PC-9 (cell line): ENCODE data around the gene RGL2. TPM values are rescaled to one million over a fixed set of nuclear protein-coding genes. Genes with fewer than 3 reads are reported as not detected.

Source experiments
- BruUV-seq: library from RNA; stranded (reverse); fragments of 400-500 nt; replicated peaks from 2 replicates; lab custom pipeline; 2021; lab: Mats Ljungman, UMichigan
- CTCF ChIA-PET: fragments of 300-600 bp; sonication (Branson Sonifier 250); formaldehyde crosslinking; loops from one replicate; lab custom pipeline; 2022; ENCODE audit warnings: antibody characterized with exemption; lab: Charles Lee
- POLR2A ChIA-PET: fragments of 300-600 bp; sonication (Branson Sonifier 250); formaldehyde crosslinking; loops from one replicate; lab custom pipeline; 2022; ENCODE audit warnings: antibody characterized with exemption; ENCODE audit not compliant: unreplicated experiment; lab: Charles Lee
- DNase-seq, 2 experiments: peaks; one replicate each; pipeline versions ENCODE4 v3.0.0 to v3.0.0-alpha.2; 2015 to 2022; ENCODE audit warnings: mixed read lengths in 1 of 2
- H2AFZ ChIP-seq: fragments of 200-600 bp; sonication (generic); 2 replicates; pipeline ENCODE4 v1.8.1; 2017; ENCODE audit warnings: antibody characterized with exemption
- H3F3A ChIP-seq: fragments of 200-600 bp; sonication (generic); 2 replicates; pipeline ENCODE4 v1.8.1; 2017; ENCODE audit warnings: antibody characterized with exemption, mild to moderate bottlenecking, low read depth; ENCODE audit not compliant: insufficient read depth
- H3K27ac ChIP-seq: fragments of 200-600 bp; sonication (generic); 2 replicates; pipeline ENCODE4 v1.6.1; 2016; ENCODE audit warnings: mixed run types
- H3K27me3 ChIP-seq: fragments of 200-600 bp; sonication (generic); 2 replicates; pipeline ENCODE4 v1.6.1; 2016; ENCODE audit warnings: low read depth, mixed run types; ENCODE audit not compliant: insufficient read depth
- H3K36me3 ChIP-seq: fragments of 200-600 bp; sonication (generic); 2 replicates; pipeline ENCODE4 v1.6.1; 2016; ENCODE audit warnings: low read depth, mixed run types
- H3K4me1 ChIP-seq: fragments of 200-600 bp; sonication (generic); replicated peaks from 2 replicates; pipeline ENCODE4 v1.6.1; 2016; ENCODE audit warnings: mixed run types; ENCODE audit not compliant: insufficient read depth
- H3K4me2 ChIP-seq: fragments of 200-600 bp; sonication (generic); 2 replicates; pipeline ENCODE4 v1.6.1; 2017; ENCODE audit warnings: mixed run types
- H3K4me3 ChIP-seq: fragments of 200-600 bp; sonication (generic); 2 replicates; pipeline ENCODE4 v1.6.1; 2016; ENCODE audit warnings: mixed run types
- H3K79me2 ChIP-seq: fragments of 200-600 bp; sonication (generic); 2 replicates; pipeline ENCODE4 v1.6.1; 2017; ENCODE audit warnings: low read depth, mixed run types
- H3K9me2 ChIP-seq: fragments of 200-600 bp; sonication (generic); 2 replicates; pipeline ENCODE4 v1.8.1; 2017; ENCODE audit warnings: mild to moderate bottlenecking; ENCODE audit not compliant: insufficient read depth
- H3K9me3 ChIP-seq: fragments of 200-600 bp; sonication (generic); 2 replicates; pipeline ENCODE4 v1.8.1; 2016; ENCODE audit warnings: low read depth; ENCODE audit not compliant: insufficient read depth
- H4K20me1 ChIP-seq: fragments of 200-600 bp; sonication (generic); 2 replicates; pipeline ENCODE4 v1.8.1; 2017; ENCODE audit not compliant: insufficient read depth
- CTCF ChIP-seq: fragments of 200-600 bp; sonication (generic); conservative IDR thresholded peaks from 2 replicates; pipeline ENCODE4 v1.6.1; 2017; ENCODE audit warnings: mixed run types, antibody characterized with exemption, mild to moderate bottlenecking, moderate library complexity
- EZH2 ChIP-seq: fragments of 200-600 bp; sonication (generic); IDR thresholded peaks from 2 replicates; pipeline ENCODE4 v1.8.0; 2017; ENCODE audit warnings: antibody characterized with exemption, low read depth
- intact Hi-C: fragments of 100-400 bp; cut with micrococcal nuclease; formaldehyde crosslinking; loops from one replicate; pipeline ENCODE4 v1.10.0; 2022; ENCODE audit not compliant: unreplicated experiment
- total RNA-seq: library from RNA; stranded (reverse); gene quantifications from 2 replicates; pipeline ENCODE4 v1.2.3, GENCODE V29; 2021

RGL2 gene
- total RNA-seq, 1 experiment from 2014 or later: 102 TPM

DNA sequence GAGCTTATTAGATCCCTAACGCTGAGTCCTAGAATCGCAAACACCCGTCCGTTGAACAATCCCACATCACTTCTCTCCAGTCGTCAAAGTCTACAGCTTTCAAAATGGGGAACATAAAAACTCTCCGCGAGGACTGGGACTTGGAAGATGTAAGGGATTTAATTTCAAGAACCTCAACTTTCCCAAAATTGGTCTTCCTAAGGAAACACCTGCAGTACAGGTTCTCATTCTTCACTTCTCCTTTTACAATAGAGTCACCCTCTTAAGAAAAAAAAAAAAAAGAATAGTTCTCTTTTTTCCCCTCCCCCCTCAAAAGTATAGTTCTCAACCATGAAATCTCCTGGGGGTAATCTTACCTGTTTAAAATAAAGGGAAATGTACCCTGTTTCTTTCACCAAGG lies 25.4 kb upstream of the RGL2 start:
- Histone ChIP-seq H3K4me3 (peak overlapping the region; percentile 63), H2AFZ (peak overlapping the region; percentile 77)
- POLR2A ChIA-PET: interaction anchor here (0.6 kb wide), 1 partner anchor 34 kb away, joined by 3 read pairs; no protein-coding TSS in a partner anchor

DNA sequence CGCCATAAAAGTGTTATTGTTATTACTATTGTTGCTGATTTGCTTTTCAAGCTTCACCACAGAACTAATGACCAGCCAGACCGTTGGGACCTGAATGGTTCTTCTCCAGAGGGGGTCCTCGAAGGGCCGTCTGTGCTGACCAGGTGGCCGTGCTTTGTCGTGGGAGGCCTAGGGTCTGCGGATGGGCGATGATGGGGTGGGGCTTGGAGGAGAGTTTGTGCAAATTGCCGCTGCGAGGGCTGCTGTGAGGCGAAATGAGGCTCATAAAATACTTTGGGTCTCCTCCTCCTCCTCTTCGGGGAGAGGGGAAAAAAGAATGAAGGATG lies 24.8 kb upstream of the RGL2 start:
- Histone ChIP-seq H2AFZ (peak overlapping the region; percentile 77), H3K9me3 (no peaks in the 10 kb centered on the region), H3K36me3 (peaks cover 20% of the 10 kb centered on the region; the same call in 1 of the 2 replicates), H3K79me2 (peaks cover 37% of the 10 kb centered on the region), H3K4me3 (peak overlapping the region; percentile 63), H3F3A (peaks cover 35% of the 10 kb centered on the region), H3K27me3 (no peaks in the 10 kb centered on the region), H4K20me1 (no peaks in the 10 kb centered on the region), H3K4me2 (peak overlapping the region; percentile 92), H3K9me2 (no peaks in the 10 kb centered on the region), H3K27ac (peak overlapping the region; percentile 41), H3K4me1 (peaks cover 43% of the 10 kb centered on the region)
- no peak for TF ChIP-seq EZH2
- TF ChIP-seq CTCF: no peak
- BruUV-seq: no TSS peak
- POLR2A ChIA-PET: interaction anchor here (0.6 kb wide), 1 partner anchor 33 kb away, joined by 3 read pairs; no protein-coding TSS in a partner anchor
- DNase-seq: no peak
- CTCF ChIA-PET: interaction anchor here (0.6 kb wide), 1 partner anchor 310 kb away, joined by 3 read pairs; no protein-coding TSS in a partner anchor
- intact Hi-C loops: loop anchor here (1.0 kb wide), 1 partner anchor 95 kb away; the partner anchor contains the start of gene CUTA

More for the DNA sequence above, 25.4 kb upstream of the RGL2 start:
- CTCF ChIA-PET: interaction anchor here (0.7 kb wide), 1 partner anchor 35 kb away, joined by 3 read pairs; no protein-coding TSS in a partner anchor
- H3K4me1 ChIP-seq: peaks cover 37% of the 10 kb centered on the region
- DNase-seq: no peak
- peaks cover 20% of the 10 kb centered on the region; the same call in 1 of the 2 replicates for H3K36me3 ChIP-seq
- TF ChIP-seq CTCF (no peak), EZH2 (no peak)
- H3K9me2 ChIP-seq: no peaks in the 10 kb centered on the region
- intact Hi-C loops: no loop called here
- peaks cover 30% of the 10 kb centered on the region for H3F3A ChIP-seq
- peaks cover 36% of the 10 kb centered on the region for H3K79me2 ChIP-seq
- H4K20me1 ChIP-seq: no peaks in the 10 kb centered on the region
- no peaks in the 10 kb centered on the region for H3K27me3 ChIP-seq
- no peaks in the 10 kb centered on the region for H3K9me3 ChIP-seq
- no peak overlapping the region for H3K27ac ChIP-seq
- no TSS peak for BruUV-seq
- H3K4me2 ChIP-seq: peak overlapping the region; percentile 92

GRCh38 chr6:33321227-33321626 lies 22.5 kb upstream of the RGL2 start:
- Histone ChIP-seq H3K36me3 (peaks cover 20% of the 10 kb centered on the region; the same call in 1 of the 2 replicates), H3K9me3 (no peaks in the 10 kb centered on the region), H3K4me3 (no peak overlapping the region; the same call in 1 of the 2 replicates), H3K4me2 (peak overlapping the region; percentile 97), H3K9me2 (no peaks in the 10 kb centered on the region), H3F3A (peaks cover 51% of the 10 kb centered on the region), H2AFZ (no peak overlapping the region), H3K27me3 (no peaks in the 10 kb centered on the region), H3K79me2 (peaks cover 45% of the 10 kb centered on the region), H4K20me1 (no peaks in the 10 kb centered on the region), H3K4me1 (peaks cover 52% of the 10 kb centered on the region), H3K27ac (peak overlapping the region; percentile 48; the same call in 1 of the 2 replicates)
- CTCF ChIA-PET: no interaction called here
- no peak for TF ChIP-seq EZH2
- no peak for TF ChIP-seq CTCF
- no peak for DNase-seq
- intact Hi-C loops: no loop called here
- no TSS peak for BruUV-seq
- POLR2A ChIA-PET: no interaction called here
